GM18858 (cell line): ENCODE results near the gene BFSP1.

Source experiments
- ATAC-seq: cut with Tn5 transposase; IDR thresholded peaks from one replicate; pipeline ENCODE4 v1.9.1; 2021; ENCODE audit not compliant: unreplicated experiment

The BFSP1 gene

GRCh38 chr20:17500271-17500670 lies 30.9 kb downstream of the BFSP1 start:
- no peak for ATAC-seq

- no peak for ATAC-seq
Measured at GRCh38 chr20:17499041-17499440, 32.1 kb downstream of the BFSP1 start.

GRCh38 chr20:17498641-17499040 lies 32.5 kb downstream of the BFSP1 start:
- no peak for ATAC-seq

- ATAC-seq: no peak
Measured at GRCh38 chr20:17497821-17498580, 33.2 kb downstream of the BFSP1 start.

- no peak for ATAC-seq
Measured at GRCh38 chr20:17495826-17496225, 35.4 kb downstream of the BFSP1 start.

GRCh38 chr20:17494201-17494600 lies 37.0 kb downstream of the BFSP1 start:
- no peak for ATAC-seq

- ATAC-seq: no peak
Measured at GRCh38 chr20:17493173-17493572, 38.0 kb downstream of the BFSP1 start.

GRCh38 chr20:17491488-17491887 lies 39.7 kb downstream of the BFSP1 start:
- no peak for ATAC-seq

- ATAC-seq: no peak
Measured at GRCh38 chr20:17491041-17491440, 40.1 kb downstream of the BFSP1 start.

GRCh38 chr20:17490501-17490900 lies 40.7 kb downstream of the BFSP1 start:
- no peak for ATAC-seq

- no peak for ATAC-seq
Measured at GRCh38 chr20:17488916-17489600, 42.1 kb downstream of the BFSP1 start.

GRCh38 chr20:17485017-17485416 lies 46.2 kb downstream of the BFSP1 start:
- ATAC-seq: no peak

- ATAC-seq: no peak
Measured at GRCh38 chr20:17482536-17482935, 48.6 kb downstream of the BFSP1 start.

GRCh38 chr20:17481661-17482060 lies 49.5 kb downstream of the BFSP1 start:
- ATAC-seq: no peak

- no peak for ATAC-seq
Measured at GRCh38 chr20:17480696-17481095, 50.5 kb downstream of the BFSP1 start.

- ATAC-seq: no peak
Measured at GRCh38 chr20:17479063-17479657, 52.0 kb downstream of the BFSP1 start.

- ATAC-seq: no peak
Measured at GRCh38 chr20:17473659-17474058, 57.5 kb downstream of the BFSP1 start.

GRCh38 chr20:17471606-17472187 lies 59.5 kb downstream of the BFSP1 start:
- ATAC-seq: no peak

GRCh38 chr20:17470973-17471372 lies 60.2 kb downstream of the BFSP1 start:
- ATAC-seq: no peak

GRCh38 chr20:17470521-17470920 lies 60.7 kb downstream of the BFSP1 start:
- no peak for ATAC-seq

- ATAC-seq: no peak
Measured at GRCh38 chr20:17469246-17470030, 61.7 kb downstream of the BFSP1 start.
